Neural progenitor cell (in vitro differentiated cells): ENCODE results near the gene QSER1.

Experiments used
- EZH2 ChIP-seq: fragments of 200-600 bp; sonication (generic); IDR thresholded peaks from 2 replicates; pipeline ENCODE4 v1.6.1; 2017; ENCODE audit warnings: antibody characterized with exemption, mild to moderate bottlenecking, moderate library complexity
- TF ChIP-seq, protein P1 (sequence below): fragments of 200-600 bp; sonication (generic); IDR thresholded peaks from 2 replicates; pipeline ENCODE4 v1.5.1; 2017; ENCODE audit warnings: antibody characterized with exemption, mild to moderate bottlenecking

DNA sequence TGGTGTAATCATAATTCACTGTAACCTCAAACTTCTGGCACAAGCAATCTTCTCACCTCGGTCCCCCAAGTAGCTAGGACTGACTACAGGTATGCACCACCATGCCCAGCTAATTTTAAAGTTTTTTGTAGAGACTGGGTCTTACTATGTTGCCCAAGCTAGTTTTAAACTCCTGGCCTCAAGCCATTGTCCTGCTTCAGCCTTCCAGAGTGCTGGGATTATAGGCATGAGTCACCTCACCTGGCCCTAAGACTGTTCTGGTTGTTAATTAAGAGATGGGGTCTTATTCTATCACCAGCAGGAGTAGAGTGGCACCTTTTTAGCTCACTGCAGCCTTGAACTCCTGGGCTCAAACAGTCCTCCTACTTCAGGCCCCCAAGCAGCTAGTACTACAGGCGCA lies 71.1 kb downstream of the QSER1 start:
- TF ChIP-seq, protein P1, sequence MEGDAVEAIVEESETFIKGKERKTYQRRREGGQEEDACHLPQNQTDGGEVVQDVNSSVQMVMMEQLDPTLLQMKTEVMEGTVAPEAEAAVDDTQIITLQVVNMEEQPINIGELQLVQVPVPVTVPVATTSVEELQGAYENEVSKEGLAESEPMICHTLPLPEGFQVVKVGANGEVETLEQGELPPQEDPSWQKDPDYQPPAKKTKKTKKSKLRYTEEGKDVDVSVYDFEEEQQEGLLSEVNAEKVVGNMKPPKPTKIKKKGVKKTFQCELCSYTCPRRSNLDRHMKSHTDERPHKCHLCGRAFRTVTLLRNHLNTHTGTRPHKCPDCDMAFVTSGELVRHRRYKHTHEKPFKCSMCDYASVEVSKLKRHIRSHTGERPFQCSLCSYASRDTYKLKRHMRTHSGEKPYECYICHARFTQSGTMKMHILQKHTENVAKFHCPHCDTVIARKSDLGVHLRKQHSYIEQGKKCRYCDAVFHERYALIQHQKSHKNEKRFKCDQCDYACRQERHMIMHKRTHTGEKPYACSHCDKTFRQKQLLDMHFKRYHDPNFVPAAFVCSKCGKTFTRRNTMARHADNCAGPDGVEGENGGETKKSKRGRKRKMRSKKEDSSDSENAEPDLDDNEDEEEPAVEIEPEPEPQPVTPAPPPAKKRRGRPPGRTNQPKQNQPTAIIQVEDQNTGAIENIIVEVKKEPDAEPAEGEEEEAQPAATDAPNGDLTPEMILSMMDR = no peak
- TF ChIP-seq EZH2 = no peak
